Left hindlimb (tissue), 1 donor: ENCODE data around the gene ZFYVE21.
"Not testable (repeated sequence)": the region's sequence is repeated elsewhere in the genome, so short reads cannot be mapped to it uniquely, and the experiment has no call there.

Source experiments
- DNase-seq: peaks from one replicate; pipeline ENCODE4 v3.0.0-alpha.2; 2018

Gene ZFYVE21

GRCh38 chr14:103770500-103770899 lies 54.9 kb downstream of the ZFYVE21 start:
- no peak for DNase-seq

DNA sequence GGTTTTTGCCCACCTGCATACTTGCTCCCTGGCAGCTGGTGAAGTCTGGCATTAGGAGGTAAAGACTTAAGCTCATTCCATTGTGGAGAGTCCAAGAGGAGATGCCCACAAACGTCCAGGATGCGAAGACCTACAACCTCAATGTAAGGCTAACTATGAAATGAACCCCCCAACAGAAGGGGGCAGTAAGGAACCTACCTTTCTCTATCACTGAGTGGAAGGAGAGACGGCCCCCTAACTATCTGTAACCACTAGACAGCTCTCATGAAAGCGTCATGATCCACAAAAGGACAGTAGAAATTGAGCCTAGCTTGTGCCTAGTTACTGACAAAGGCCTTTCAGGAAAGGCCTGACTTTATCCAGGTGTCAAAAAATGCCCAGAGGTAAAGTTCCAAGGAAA lies 55.3 kb downstream of the ZFYVE21 start:
- DNase-seq = no peak

GRCh38 chr14:103772078-103772712 lies 56.6 kb downstream of the ZFYVE21 start:
- no peak for DNase-seq

DNA sequence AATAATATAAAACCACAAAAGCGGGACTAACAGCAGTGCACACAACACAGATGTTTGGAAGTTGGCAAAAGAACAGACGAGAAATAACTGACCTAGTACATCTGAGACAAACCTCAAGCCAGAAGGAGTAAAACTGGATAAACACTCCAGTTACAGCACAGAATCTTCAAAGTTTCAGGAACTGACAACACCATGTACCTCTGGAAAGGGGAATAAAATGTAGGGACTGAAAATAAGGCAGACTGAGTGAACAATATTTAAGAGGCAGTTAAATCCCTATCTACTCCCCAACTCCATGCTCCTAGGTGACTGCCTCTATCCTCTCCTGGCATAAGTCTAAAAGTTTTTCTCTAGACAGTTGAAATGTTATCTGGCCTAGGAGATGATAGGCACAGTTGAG lies 57.9 kb downstream of the ZFYVE21 start:
- DNase-seq = no peak

DNA sequence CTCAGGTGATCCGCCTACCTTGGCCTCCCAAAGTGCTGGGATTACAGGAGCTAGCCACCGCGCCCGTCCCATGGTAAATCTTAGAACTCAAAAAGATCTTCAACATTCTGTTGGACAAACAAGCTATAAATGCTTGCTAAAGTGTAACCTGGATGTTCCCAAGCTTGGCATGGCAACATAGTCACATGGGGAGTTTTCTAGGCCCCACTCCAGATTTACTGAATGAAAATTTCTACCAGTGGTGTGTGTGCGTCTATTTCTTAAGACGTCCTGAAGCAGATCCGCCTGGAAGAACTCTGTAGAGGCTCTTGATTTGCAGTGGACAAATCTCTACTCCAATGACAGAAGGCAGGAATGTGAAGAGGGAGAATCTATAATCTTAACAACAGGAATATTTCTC lies 59.9 kb downstream of the ZFYVE21 start:
- DNase-seq = no peak

DNA sequence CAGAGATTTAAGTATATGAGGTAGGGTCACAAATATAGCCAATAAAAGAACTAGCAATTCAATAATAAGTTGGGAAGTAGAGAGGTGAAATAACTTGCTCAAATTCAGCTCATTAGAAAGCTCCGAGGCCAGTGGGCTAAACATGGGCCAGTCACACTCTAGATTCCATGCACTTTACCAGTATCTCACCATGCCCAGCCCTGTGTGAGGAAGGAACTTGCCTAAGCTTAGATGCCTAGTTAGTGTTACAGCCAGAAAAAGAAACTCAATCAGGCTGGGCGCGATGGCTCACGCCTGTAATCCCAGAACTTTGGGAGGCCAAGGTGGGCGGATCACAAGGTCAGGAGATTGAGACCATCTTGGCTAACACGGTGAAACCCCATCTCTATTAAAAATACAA lies 60.7 kb downstream of the ZFYVE21 start:
- not testable (repeated sequence) for DNase-seq

DNA sequence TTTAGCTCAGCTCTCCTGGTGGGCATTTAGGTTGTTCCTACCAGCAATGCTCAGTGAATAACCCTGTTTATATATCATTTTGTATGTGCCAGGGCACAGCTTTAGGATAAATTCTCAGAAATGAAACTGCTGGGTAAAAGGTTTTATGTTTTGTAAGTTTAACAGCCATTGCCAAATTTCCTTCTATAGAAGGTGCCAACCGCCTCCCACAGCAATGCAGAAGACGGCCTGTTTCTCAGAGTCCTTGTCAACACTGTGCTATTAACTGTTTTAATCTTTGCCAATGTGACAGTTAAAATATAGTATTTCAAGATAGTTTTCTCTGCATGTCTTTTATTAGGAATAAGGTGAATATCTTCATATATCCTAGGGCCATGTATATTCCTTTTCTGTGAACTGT lies 66.8 kb downstream of the ZFYVE21 start:
- DNase-seq = no peak
